ENCODE data around the gene AKAP12. TPM values are rescaled to one million over a fixed set of nuclear protein-coding genes. Genes with fewer than 3 reads are reported as not detected.

The AKAP12 gene
- total and polyA plus RNA-seq, 3 experiments from 2014 or later: 0.03 to 1.3 (median 1.1) TPM

- Mint-ChIP-seq H3K4me1 (peaks cover 20 to 27% (median 24%) of the 10 kb centered on the region in 3 donors), H3K4me3 (no peak overlapping the region)
Observed at GRCh38 chr6:151322570-151322969, 82.8 kb downstream of the AKAP12 start.

DNA sequence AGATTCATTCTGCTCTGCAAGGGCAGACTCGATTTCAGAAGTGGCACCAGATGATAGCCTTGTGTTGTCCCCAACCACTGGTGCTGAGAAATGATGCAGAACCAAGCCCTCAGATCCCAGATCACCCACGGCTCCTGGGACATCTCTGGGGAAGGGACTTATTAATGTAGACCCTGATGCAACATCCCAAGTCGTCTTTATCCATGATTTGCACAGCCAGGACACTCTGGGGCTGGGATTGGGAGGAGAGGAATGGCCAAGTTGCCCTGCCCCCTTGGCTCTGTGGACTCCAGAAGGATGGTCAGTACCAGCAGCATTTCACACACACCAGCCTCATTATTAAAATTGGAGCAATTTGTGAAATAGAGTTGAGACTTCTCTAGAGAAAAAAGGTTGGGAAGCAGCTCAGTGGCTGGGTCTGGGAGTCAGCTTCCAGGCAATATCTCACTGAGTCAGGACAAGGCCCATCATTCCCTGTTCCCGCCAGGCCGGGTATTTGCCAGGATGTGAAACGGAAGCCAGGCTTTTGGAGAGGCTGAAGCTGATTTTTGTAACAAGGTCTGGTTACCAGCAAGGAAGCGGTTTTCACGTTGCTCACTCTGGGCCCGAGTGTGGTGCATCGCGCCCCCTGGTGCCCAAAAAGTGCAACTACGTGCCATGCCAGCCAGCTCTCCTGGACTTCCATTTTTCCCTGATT, 84.2 kb downstream of the AKAP12 start:
- Histone ChIP-seq H3K4me1 (ENCODE audit: insufficient read depth, low read length) (peaks cover 10% of the 10 kb centered on the region), H3K36me3 (ENCODE audit: insufficient read depth, low read length) (no peaks in the 10 kb centered on the region), H3K27ac (ENCODE audit: low read depth, low read length) (no peak overlapping the region), H3K9me3 (ENCODE audit: low read length) (no peaks in the 10 kb centered on the region), H3K27me3 (ENCODE audit: insufficient read depth, low read length, poor library complexity, severe bottlenecking) (peaks cover 20% of the 10 kb centered on the region), H3K4me3 (ENCODE audit: low read length) (no peak overlapping the region)
- Mint-ChIP-seq H3K36me3 (no peaks in the 10 kb centered on the region), H3K4me3 (peak overlapping the region; percentile 45 to 72 (median 62)), H3K27me3 (peaks cover 43 to 69% of the 10 kb centered on the region in 2 donors), H3K4me1 (peaks cover 20 to 27% (median 24%) of the 10 kb centered on the region in 3 donors), H3K27ac (peak overlapping the region in 1 of 8 donors; percentile 57), H3K9me3 (peaks cover 0 to 2% (median 0%) of the 10 kb centered on the region in 5 donors)
- DNase-seq: peak; percentile 59 to 76 (median 62)
- ChIA-PET CTCF (interaction anchor here (0.6 to 8.0 kb wide), 34 partner anchors 9 to 509 kb away, joined by 3 to 143 read pairs (median 4); no protein-coding TSS in a partner anchor), POLR2A (interaction anchor here (0.6 kb wide), 1 partner anchor 445 kb away, joined by 3 read pairs; no protein-coding TSS in a partner anchor)

More at GRCh38 chr6:151322570-151322969, 82.8 kb downstream of the AKAP12 start:
- no peaks in the 10 kb centered on the region for H3K9me3 ChIP-seq (ENCODE audit: low read length)
- H3K27me3 ChIP-seq (ENCODE audit: insufficient read depth, low read length, poor library complexity, severe bottlenecking): peaks cover 17% of the 10 kb centered on the region
- ChIA-PET POLR2A (no interaction called here), CTCF (interaction anchor here (1.0 to 8.0 kb wide), 4 partner anchors 33 to 431 kb away, joined by 3 to 143 read pairs (median 61); no protein-coding TSS in a partner anchor)
- Mint-ChIP-seq H3K27ac (no peak overlapping the region), H3K9me3 (peaks cover 0 to 2% (median 0%) of the 10 kb centered on the region in 5 donors), H3K27me3 (peaks cover 43 to 61% of the 10 kb centered on the region in 2 donors), H3K36me3 (no peaks in the 10 kb centered on the region)
- DNase-seq: no peak
- H3K36me3 ChIP-seq (ENCODE audit: insufficient read depth, low read length): no peaks in the 10 kb centered on the region
- H3K4me1 ChIP-seq (ENCODE audit: insufficient read depth, low read length): peaks cover 10% of the 10 kb centered on the region
- H3K27ac ChIP-seq (ENCODE audit: low read depth, low read length): no peak overlapping the region
- no peak overlapping the region for H3K4me3 ChIP-seq (ENCODE audit: low read length)

DNA sequence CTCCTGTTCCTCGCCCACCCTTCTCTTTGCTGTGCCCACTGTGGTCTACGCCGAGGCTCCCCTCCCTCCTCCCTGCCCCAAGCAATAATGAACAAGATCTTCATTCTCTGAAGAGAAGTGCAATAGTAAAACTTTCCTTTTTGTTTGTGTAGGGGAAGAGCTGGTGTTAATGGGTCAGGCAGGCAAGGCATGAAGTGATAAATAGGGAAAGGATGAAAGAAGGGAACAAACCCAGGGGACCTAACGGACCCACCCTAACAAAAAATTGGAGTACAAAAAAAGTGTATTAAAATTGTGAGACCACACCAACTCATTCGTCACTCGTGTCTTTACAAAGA, 84.7 kb downstream of the AKAP12 start:
- no peak for DNase-seq
- Histone ChIP-seq H3K36me3 (ENCODE audit: insufficient read depth, low read length) (no peaks in the 10 kb centered on the region), H3K27me3 (ENCODE audit: insufficient read depth, low read length, poor library complexity, severe bottlenecking) (peaks cover 20% of the 10 kb centered on the region), H3K9me3 (ENCODE audit: low read length) (no peaks in the 10 kb centered on the region), H3K27ac (ENCODE audit: low read depth, low read length) (no peak overlapping the region), H3K4me3 (ENCODE audit: low read length) (no peak overlapping the region), H3K4me1 (ENCODE audit: insufficient read depth, low read length) (peaks cover 10% of the 10 kb centered on the region)
- Mint-ChIP-seq H3K27ac (peak overlapping the region in 1 of 8 donors; percentile 57), H3K4me1 (peaks cover 20 to 27% (median 24%) of the 10 kb centered on the region in 3 donors), H3K36me3 (no peaks in the 10 kb centered on the region), H3K27me3 (peaks cover 43 to 69% of the 10 kb centered on the region in 2 donors), H3K9me3 (peaks cover 0 to 2% (median 0%) of the 10 kb centered on the region in 5 donors), H3K4me3 (peak overlapping the region; percentile 45 to 72 (median 62))
- POLR2A ChIA-PET: interaction anchor here (0.6 to 0.7 kb wide), 2 partner anchors 310 to 445 kb away, joined by 3 read pairs; no protein-coding TSS in a partner anchor
- CTCF ChIA-PET: interaction anchor here (0.8 to 8.0 kb wide), 39 partner anchors 9 to 509 kb away, joined by 3 to 143 read pairs (median 4); no protein-coding TSS in a partner anchor

DNA sequence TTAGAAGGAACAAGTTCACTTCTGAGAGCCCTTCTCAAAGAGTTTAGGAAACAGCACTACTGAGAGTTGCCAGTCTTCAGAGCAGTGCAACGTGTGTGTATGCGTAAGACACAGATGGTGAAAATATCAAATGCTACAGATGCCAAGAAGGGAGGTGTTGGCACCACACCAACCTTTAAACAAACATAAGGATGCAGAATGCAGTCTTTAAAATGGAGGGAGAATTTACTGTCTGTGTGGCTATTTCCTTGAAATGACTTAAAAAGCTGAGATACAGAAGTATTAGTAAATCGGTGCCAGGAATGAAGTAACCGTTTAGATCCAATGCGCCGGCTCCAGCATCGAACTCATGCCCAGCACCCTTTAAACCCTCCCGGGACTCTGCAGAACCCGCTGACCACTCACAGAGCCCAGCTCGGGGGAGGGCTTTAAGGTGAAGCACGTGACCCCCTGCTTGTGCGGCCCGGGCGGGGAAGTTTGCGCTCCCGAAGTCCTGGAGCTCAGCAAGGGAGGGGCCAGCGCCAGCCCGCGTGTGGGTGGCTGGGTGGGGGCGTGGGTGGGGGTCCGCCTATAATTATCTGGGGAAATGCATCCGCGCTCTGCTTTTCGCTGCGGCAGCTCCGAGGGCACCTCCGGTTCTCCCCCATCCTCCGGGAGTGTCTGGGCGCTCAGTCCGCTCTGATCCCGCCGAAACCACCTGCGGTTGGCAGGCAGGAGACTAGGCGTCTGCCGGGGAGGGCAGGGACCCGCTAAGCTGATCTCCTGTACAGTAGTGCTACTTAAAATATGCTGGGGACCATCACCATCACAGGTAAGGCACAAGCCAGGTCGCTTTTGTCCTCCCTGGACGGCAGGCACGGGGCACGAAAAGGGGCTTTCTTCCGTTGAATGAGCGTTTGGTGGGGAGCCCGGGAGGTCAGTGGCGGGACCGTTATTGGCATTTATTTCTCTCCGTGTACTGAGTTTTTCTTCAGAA, 85.6 kb downstream of the AKAP12 start:
- H3K4me1 Mint-ChIP-seq: peaks cover 20 to 27% (median 24%) of the 10 kb centered on the region in 3 donors
- H3K4me3 Mint-ChIP-seq: peak overlapping the region; percentile 61 to 91 (median 75)
- ChIA-PET POLR2A (interaction anchor here (0.6 to 1.1 kb wide), 4 partner anchors 34 to 432 kb away, joined by 3 to 4 read pairs (median 4); no protein-coding TSS in a partner anchor), CTCF (interaction anchor here (0.8 to 8.0 kb wide), 28 partner anchors 8 to 445 kb away, joined by 3 to 143 read pairs (median 4); no protein-coding TSS in a partner anchor)
- H3K9me3 ChIP-seq (ENCODE audit: low read length): no peaks in the 10 kb centered on the region
- H3K27me3 Mint-ChIP-seq: peaks cover 41 to 66% of the 10 kb centered on the region in 2 donors
- no peaks in the 10 kb centered on the region for H3K36me3 ChIP-seq (ENCODE audit: insufficient read depth, low read length)
- peaks cover 10% of the 10 kb centered on the region for H3K4me1 ChIP-seq (ENCODE audit: insufficient read depth, low read length)
- H3K4me3 ChIP-seq (ENCODE audit: low read length): peak overlapping the region; percentile 17
- DNase-seq: peak in 3 of 5 donors; percentile 3 to 8 (median 5)
- H3K9me3 Mint-ChIP-seq: peaks cover 0 to 2% (median 0%) of the 10 kb centered on the region in 5 donors
- no peaks in the 10 kb centered on the region for H3K36me3 Mint-ChIP-seq
- peak overlapping the region in 4 of 8 donors; percentile 6 to 63 (median 20) for H3K27ac Mint-ChIP-seq
- peaks cover 24% of the 10 kb centered on the region for H3K27me3 ChIP-seq (ENCODE audit: insufficient read depth, low read length, poor library complexity, severe bottlenecking)
- no peak overlapping the region for H3K27ac ChIP-seq (ENCODE audit: low read depth, low read length)

DNA sequence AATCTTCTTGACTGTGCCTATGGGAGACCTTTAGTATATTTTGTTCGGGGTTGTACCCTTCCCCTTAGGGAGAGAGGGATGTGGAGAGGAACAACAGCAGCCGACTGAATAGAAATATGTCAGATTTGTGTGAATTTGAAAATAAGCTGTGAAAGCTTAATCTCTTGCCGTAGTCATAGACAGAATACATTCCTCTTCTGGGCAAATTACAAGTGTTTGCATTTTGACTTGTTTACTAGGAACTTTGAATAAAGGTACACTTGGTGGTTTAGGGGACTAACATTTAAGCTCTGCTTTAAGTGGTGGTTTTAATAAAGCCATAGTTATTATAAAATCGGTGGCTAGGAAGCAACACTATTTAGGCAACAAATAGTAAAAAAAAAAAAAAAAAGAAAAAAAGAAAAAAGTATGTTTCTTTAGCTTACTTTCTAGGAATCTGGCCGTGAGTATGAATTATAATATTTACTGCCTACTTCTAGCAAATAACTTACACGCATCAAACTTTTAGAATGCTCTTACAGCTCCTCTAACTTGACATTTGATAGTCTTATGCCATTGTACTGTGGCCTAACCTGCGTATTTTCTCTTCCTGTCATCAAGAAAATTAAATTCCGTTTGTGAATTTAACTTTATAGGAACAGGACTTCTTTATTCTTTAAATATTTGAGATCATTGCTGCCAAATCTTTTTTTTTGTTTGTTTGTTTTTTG, 86.5 kb downstream of the AKAP12 start:
- ChIA-PET POLR2A (interaction anchor here (0.6 to 1.1 kb wide), 3 partner anchors 35 to 433 kb away, joined by 3 to 4 read pairs (median 4); no protein-coding TSS in a partner anchor), CTCF (interaction anchor here (3.2 to 8.0 kb wide), 3 partner anchors 9 to 435 kb away, joined by 39 to 143 read pairs (median 113); no protein-coding TSS in a partner anchor)
- Mint-ChIP-seq H3K36me3 (no peaks in the 10 kb centered on the region), H3K4me3 (peak overlapping the region; percentile 61 to 91 (median 75)), H3K27me3 (peaks cover 41 to 60% of the 10 kb centered on the region in 2 donors), H3K27ac (peak overlapping the region in 1 of 8 donors; percentile 6), H3K9me3 (peaks cover 0 to 2% (median 0%) of the 10 kb centered on the region in 5 donors), H3K4me1 (peaks cover 20 to 27% (median 24%) of the 10 kb centered on the region in 3 donors)
- Histone ChIP-seq H3K4me1 (ENCODE audit: insufficient read depth, low read length) (peaks cover 10% of the 10 kb centered on the region), H3K36me3 (ENCODE audit: insufficient read depth, low read length) (no peaks in the 10 kb centered on the region), H3K9me3 (ENCODE audit: low read length) (no peaks in the 10 kb centered on the region), H3K4me3 (ENCODE audit: low read length) (peak overlapping the region; percentile 17), H3K27me3 (ENCODE audit: insufficient read depth, low read length, poor library complexity, severe bottlenecking) (peaks cover 24% of the 10 kb centered on the region), H3K27ac (ENCODE audit: low read depth, low read length) (no peak overlapping the region)
- DNase-seq: no peak

- Mint-ChIP-seq H3K27me3 (peaks cover 38 to 55% of the 10 kb centered on the region in 2 donors), H3K27ac (no peak overlapping the region)
- POLR2A ChIA-PET: interaction anchor here (0.7 kb wide), 1 partner anchor 47 kb away, joined by 5 read pairs; no protein-coding TSS in a partner anchor
Observed at GRCh38 chr6:151327101-151327500, 87.3 kb downstream of the AKAP12 start.

More at GRCh38 chr6:151327101-151327500, 87.3 kb downstream of the AKAP12 start:
- H3K4me1 Mint-ChIP-seq: peaks cover 20 to 27% (median 24%) of the 10 kb centered on the region in 3 donors
- CTCF ChIA-PET: interaction anchor here (6.2 to 8.0 kb wide), 2 partner anchors 311 to 436 kb away, joined by 113 to 143 read pairs; no protein-coding TSS in a partner anchor
- no peak overlapping the region for H3K27ac ChIP-seq (ENCODE audit: low read depth, low read length)
- peaks cover 10% of the 10 kb centered on the region for H3K4me1 ChIP-seq (ENCODE audit: insufficient read depth, low read length)
- no peaks in the 10 kb centered on the region for H3K9me3 ChIP-seq (ENCODE audit: low read length)
- H3K36me3 Mint-ChIP-seq: no peaks in the 10 kb centered on the region
- DNase-seq: no peak
- no peak overlapping the region for H3K4me3 Mint-ChIP-seq
- no peak overlapping the region for H3K4me3 ChIP-seq (ENCODE audit: low read length)
- H3K27me3 ChIP-seq (ENCODE audit: insufficient read depth, low read length, poor library complexity, severe bottlenecking): peaks cover 24% of the 10 kb centered on the region
- H3K9me3 Mint-ChIP-seq: peaks cover 0 to 2% (median 0%) of the 10 kb centered on the region in 5 donors
- H3K36me3 ChIP-seq (ENCODE audit: insufficient read depth, low read length): no peaks in the 10 kb centered on the region

All from CD8-positive, alpha-beta memory T cell (primary cell).